HS-5 (cell line): ENCODE results near the gene METTL5.

Experiments used
- DNase-seq: peaks from one replicate; pipeline ENCODE4 v3.0.0-alpha.2; 2012; ENCODE audit warnings: low read depth

The METTL5 gene

GRCh38 chr2:169781249-169782013, 43.3 kb downstream of the METTL5 start:
- no peak for DNase-seq

GRCh38 chr2:169778446-169778845, 46.3 kb downstream of the METTL5 start:
- DNase-seq = no peak

- DNase-seq = no peak
These were observed 48.4 kb downstream of the METTL5 start for GRCh38 chr2:169776252-169776761.

GRCh38 chr2:169775765-169776164, 48.9 kb downstream of the METTL5 start:
- no peak for DNase-seq

DNA sequence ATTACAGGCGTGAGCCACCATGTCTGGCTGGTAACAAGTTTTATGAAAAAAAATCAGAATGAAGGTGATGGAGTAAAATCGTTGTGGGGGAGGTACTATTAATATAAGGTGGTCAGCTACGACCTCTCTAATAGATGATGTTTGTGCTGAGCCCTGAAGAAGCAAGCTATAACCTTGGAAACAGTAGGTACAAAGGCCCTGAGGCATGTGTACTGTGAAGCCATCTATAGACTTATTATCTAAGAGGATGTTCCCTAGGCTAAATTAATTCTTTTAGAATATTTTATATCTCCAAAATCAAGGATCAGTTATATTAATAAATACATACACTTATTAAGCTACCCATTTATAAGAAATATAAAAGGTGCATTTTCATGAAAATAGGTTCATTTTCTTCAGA, 49.4 kb downstream of the METTL5 start:
- no peak for DNase-seq

GRCh38 chr2:169772651-169773050, 52.1 kb downstream of the METTL5 start:
- no peak for DNase-seq

DNA sequence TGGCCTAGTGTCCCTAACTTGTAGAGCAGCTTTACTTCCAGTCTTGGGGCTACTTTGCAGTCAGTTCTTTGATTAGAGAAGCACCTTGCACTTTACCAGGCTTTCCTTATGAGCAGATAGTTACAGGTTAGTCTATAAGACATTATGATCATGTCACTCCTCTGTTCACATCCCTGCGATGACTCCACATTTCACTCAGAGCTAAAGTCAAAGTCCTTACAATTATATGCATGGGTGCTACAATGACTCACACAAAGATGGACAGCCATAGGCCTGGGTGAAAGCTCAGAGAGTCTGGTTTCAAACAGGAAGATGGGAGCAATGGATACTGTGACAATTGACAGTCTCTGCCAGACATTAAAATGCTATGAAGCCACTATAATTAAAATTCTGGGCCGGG, 53.1 kb downstream of the METTL5 start:
- no peak for DNase-seq

DNA sequence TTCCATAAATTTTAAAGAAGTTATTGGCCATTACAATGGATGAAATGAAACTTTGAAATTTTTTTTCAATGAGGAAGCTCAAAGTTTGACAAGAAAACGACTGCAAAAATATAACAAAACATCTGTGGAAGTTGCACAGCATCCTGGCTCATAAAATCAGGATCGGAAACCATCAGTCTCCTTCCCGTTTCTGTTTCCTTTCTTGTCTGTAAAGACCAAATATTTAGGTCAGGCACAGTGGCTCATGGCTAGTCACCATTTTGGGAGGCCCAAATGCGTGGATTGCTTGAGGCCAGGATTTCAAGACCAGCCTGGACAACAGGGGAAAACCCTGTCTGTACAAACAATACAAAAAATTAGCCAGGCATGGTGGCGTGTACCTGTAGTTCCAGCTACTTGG, 53.7 kb downstream of the METTL5 start:
- DNase-seq = no peak

DNA sequence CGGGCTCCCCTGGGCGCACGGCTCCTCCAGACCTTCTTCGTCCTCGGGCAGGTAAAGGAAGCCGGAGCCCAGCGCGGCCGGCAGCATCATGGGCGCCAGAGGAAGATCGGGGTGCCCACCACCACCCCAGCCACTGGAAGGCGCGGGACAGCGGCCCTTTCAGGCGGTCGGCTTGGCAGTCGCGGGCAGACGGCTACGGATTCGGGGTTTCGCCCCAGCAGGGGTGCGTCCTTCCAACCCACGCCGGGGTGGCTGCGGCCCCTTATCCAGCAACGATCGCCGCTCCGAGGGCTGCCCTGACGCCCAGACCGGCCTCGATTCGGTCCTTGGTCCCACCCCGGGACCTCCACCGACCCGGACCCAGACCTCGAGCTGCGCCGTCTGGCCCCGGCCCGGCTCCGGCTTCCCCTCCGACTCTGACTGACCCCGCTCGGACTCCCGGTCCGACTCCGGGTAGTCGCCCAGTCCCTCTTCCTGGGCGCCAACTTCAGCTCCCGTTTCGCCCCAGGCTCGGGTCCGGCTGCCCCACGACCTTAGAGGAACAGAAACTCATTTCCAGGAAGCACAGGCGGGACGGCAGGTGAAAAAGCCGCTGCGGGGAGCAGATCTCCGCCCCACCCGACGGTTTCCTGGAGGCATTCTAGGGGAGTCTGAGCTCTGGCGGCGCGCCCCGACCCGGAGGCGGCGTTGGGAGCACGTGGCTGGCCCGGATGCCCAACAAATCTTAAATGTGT, 56.3 kb downstream of the METTL5 start:
- no peak for DNase-seq

GRCh38 chr2:169767243-169767888, 57.3 kb downstream of the METTL5 start:
- DNase-seq = peak; percentile 20

DNA sequence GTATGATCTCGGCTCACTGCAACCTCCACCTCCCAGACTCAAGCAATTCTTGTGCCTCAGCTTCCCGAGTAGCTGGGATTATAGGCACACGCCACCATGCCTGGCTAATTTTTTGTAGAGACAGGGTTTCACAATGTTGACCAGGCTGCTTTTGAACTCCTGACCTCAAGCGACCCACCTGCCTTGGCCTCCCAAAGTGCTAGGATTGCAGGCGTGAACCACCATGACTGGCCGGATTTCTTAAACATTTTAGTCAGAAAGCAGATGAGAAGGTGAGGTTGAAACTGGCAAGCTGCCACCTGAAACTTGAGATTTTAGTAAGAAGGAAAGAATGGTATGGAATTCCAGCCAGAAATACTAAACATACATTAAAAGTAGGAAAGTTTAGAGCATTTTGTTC, 59.2 kb downstream of the METTL5 start:
- DNase-seq = peak; percentile 34

DNA sequence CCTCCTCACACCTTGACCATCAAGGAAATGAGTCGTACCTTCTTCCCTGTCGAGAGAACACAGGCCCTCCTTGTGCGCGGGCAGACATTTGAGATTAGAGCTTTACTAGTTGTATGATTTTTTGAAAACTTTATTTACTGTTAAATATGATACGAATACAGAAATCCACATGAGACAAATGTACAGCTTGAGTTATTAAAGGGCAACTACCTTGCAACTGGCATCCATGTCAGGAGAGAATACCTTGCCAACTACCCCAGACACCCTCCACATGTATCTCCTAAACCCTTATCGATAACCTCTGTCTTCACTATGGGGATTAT, 62.8 kb downstream of the METTL5 start:
- DNase-seq = no peak
